CD4-positive, CD25-positive, alpha-beta regulatory T cell (primary cell): Measurements from ENCODE around the gene TRPC4. TPM values are rescaled to one million over a fixed set of nuclear protein-coding genes. Genes with fewer than 3 reads are reported as not detected.
"Not testable (repeated sequence)": the region's sequence is repeated elsewhere in the genome, so short reads cannot be mapped to it uniquely, and the experiment has no call there.

Experiments
- ATAC-seq, 2 donors: fragments of 150-1000 bp; cut with Tn5 transposase; one replicate each; pipeline ENCODE4 v1.10.0; 2021; ENCODE audit warnings: low read depth in 2 of 2, moderate number of reproducible peaks in 2 of 2, moderate library complexity in 1 of 2
- DNase-seq, 3 donors: peaks; one replicate each; pipeline versions ENCODE4 v3.0.0 to v3.0.0-alpha.2; 2012 to 2022; ENCODE audit warnings: mixed read lengths in 1 of 3
- H3K27ac ChIP-seq: one replicate; pipeline ENCODE4 v1.7.0; 2013; ENCODE audit warnings: mild to moderate bottlenecking, low read length; ENCODE audit not compliant: insufficient read depth, poor library complexity, severe bottlenecking
- H3K27me3 ChIP-seq: one replicate; pipeline ENCODE4 v1.7.0; 2013; ENCODE audit warnings: low read length; ENCODE audit not compliant: control insufficient read depth, insufficient read depth
- H3K36me3 ChIP-seq: one replicate; pipeline ENCODE4 v1.7.0; 2013; ENCODE audit warnings: mild to moderate bottlenecking, low read length, moderate library complexity; ENCODE audit not compliant: control insufficient read depth, insufficient read depth
- H3K4me1 ChIP-seq: 2 replicates; pipeline ENCODE4 v1.7.0; 2013; ENCODE audit warnings: mild to moderate bottlenecking, low read length; ENCODE audit not compliant: insufficient read depth, control insufficient read depth, poor library complexity, severe bottlenecking
- H3K4me3 ChIP-seq: one replicate; pipeline ENCODE4 v1.7.0; 2013; ENCODE audit warnings: low read depth, mild to moderate bottlenecking, low read length, moderate library complexity
- H3K9me3 ChIP-seq, 2 experiments: 1 replicate in 1 of 2; 2 replicates in 1 of 2; pipeline ENCODE4 v1.7.0; 2013; ENCODE audit warnings: low read length in 2 of 2, mild to moderate bottlenecking in 1 of 2, moderate library complexity in 1 of 2; ENCODE audit not compliant: control insufficient read depth in 2 of 2
- H3K27ac Mint-ChIP-seq, 3 donors: one replicate each; pipeline ENCODE4 v1.8.0; 2020 to 2022; ENCODE audit warnings: mild to moderate bottlenecking in 3 of 3, mixed read lengths in 3 of 3, moderate library complexity in 2 of 3
- H3K27me3 Mint-ChIP-seq: one replicate; pipeline ENCODE4 v1.8.0; 2022; ENCODE audit warnings: mild to moderate bottlenecking, mixed read lengths
- H3K36me3 Mint-ChIP-seq: one replicate; pipeline ENCODE4 v1.8.0; 2020; ENCODE audit warnings: mixed read lengths
- H3K4me1 Mint-ChIP-seq, 4 donors: one replicate each; pipeline ENCODE4 v1.8.0; 2020 to 2022; ENCODE audit warnings: mixed read lengths in 4 of 4, mild to moderate bottlenecking in 1 of 4
- H3K4me3 Mint-ChIP-seq, 4 donors: one replicate each; pipeline ENCODE4 v1.8.0; 2020 to 2022; ENCODE audit warnings: mild to moderate bottlenecking in 4 of 4, mixed read lengths in 4 of 4, moderate library complexity in 3 of 4
- H3K9me3 Mint-ChIP-seq, 7 donors: one replicate each; pipeline ENCODE4 v1.8.0; 2020 to 2022; ENCODE audit warnings: mixed read lengths in 7 of 7, mild to moderate bottlenecking in 3 of 7, moderate library complexity in 2 of 7
- polyA plus RNA-seq, 4 donors: library from polyadenylated mRNA; unstranded; fragments of 300-500 nt; fragmentation: Illumina TruSeq; gene quantifications; one replicate each; pipeline ENCODE4 v1.2.3, GENCODE V29; 2021
- total RNA-seq: library from RNA; stranded (reverse); gene quantifications from one replicate; pipeline ENCODE4 v1.2.3, GENCODE V29; 2022

TRPC4 gene
- total and polyA plus RNA-seq, 5 donors from 2014 or later, result not detected

- Mint-ChIP-seq H3K27ac (no peak overlapping the region), H3K4me1 (no peaks in the 10 kb centered on the region), H3K36me3 (no peaks in the 10 kb centered on the region), H3K27me3 (no peaks in the 10 kb centered on the region), H3K4me3 (no peak overlapping the region), H3K9me3 (peaks cover 4 to 37% (median 20%) of the 10 kb centered on the region in 7 donors)
- DNase-seq (no peak), ATAC-seq (no peak)
- no peak overlapping the region for H3K4me3 ChIP-seq
- no peaks in the 10 kb centered on the region for H3K4me1 ChIP-seq
- no peaks in the 10 kb centered on the region for H3K36me3 ChIP-seq
- H3K9me3 ChIP-seq, result peaks cover 2 to 6% of the 10 kb centered on the region in 2 experiments
- H3K27ac ChIP-seq, result no peak overlapping the region
- no peaks in the 10 kb centered on the region for H3K27me3 ChIP-seq
Observed at GRCh38 chr13:37816276-37816675, 53.3 kb downstream of the TRPC4 start.

DNA sequence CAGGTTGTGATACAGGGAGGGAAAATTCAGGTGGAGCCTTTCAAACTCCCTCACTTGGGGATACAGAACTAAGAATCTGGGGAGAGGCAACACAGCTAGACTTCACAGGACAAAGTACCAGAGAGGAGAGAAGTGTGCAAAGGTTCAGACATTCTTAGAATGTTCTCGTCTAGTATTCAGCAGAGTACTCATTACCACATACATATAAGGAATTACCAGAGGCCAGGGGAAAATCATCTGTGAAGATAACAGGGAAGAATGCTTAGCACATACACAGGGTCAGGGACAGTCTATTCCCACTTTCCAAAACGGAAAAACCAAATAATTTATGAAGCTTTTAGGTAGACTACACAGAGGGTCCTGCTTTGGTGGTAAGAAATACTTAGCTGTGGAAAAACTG, 58.1 kb downstream of the TRPC4 start:
- H3K27ac Mint-ChIP-seq, result no peak overlapping the region
- no peaks in the 10 kb centered on the region for H3K36me3 ChIP-seq

GRCh38 chr13:37806666-37807065, 62.9 kb downstream of the TRPC4 start:
- H3K9me3 Mint-ChIP-seq, result peaks cover 0 to 6% (median 2%) of the 10 kb centered on the region in 7 donors

More for the DNA sequence above, 58.1 kb downstream of the TRPC4 start:
- Mint-ChIP-seq H3K9me3 (peaks cover 1 to 19% (median 9%) of the 10 kb centered on the region in 7 donors), H3K4me3 (no peak overlapping the region), H3K27me3 (no peaks in the 10 kb centered on the region), H3K36me3 (no peaks in the 10 kb centered on the region), H3K4me1 (no peaks in the 10 kb centered on the region)
- no peak for DNase-seq
- ATAC-seq, result no peak
- no peak overlapping the region for H3K4me3 ChIP-seq
- no peak overlapping the region for H3K27ac ChIP-seq
- no peaks in the 10 kb centered on the region for H3K4me1 ChIP-seq
- H3K27me3 ChIP-seq, result no peaks in the 10 kb centered on the region
- H3K9me3 ChIP-seq, result peaks cover 2 to 7% of the 10 kb centered on the region in 2 experiments

GRCh38 chr13:37797631-37798030, 71.9 kb downstream of the TRPC4 start:
- no peaks in the 10 kb centered on the region for H3K36me3 Mint-ChIP-seq
- no peak overlapping the region for H3K27ac ChIP-seq
- H3K27ac Mint-ChIP-seq, result no peak overlapping the region

More at GRCh38 chr13:37806666-37807065, 62.9 kb downstream of the TRPC4 start:
- Mint-ChIP-seq H3K4me3 (no peak overlapping the region), H3K27me3 (no peaks in the 10 kb centered on the region), H3K4me1 (no peaks in the 10 kb centered on the region), H3K27ac (no peak overlapping the region), H3K36me3 (no peaks in the 10 kb centered on the region)
- Histone ChIP-seq H3K27me3 (no peaks in the 10 kb centered on the region), H3K36me3 (no peaks in the 10 kb centered on the region), H3K9me3 (peaks cover 0 to 5% of the 10 kb centered on the region in 2 experiments), H3K4me3 (no peak overlapping the region), H3K4me1 (no peaks in the 10 kb centered on the region), H3K27ac (no peak overlapping the region)
- ATAC-seq, result no peak
- DNase-seq, result no peak

GRCh38 chr13:37796795-37797194, 72.8 kb downstream of the TRPC4 start:
- H3K9me3 ChIP-seq, H3K4me1 Mint-ChIP-seq, H3K27me3 Mint-ChIP-seq, ATAC-seq, H3K4me1 ChIP-seq, H3K9me3 Mint-ChIP-seq, H3K27me3 ChIP-seq, DNase-seq, H3K4me3 ChIP-seq, H3K4me3 Mint-ChIP-seq, H3K27ac Mint-ChIP-seq, H3K27ac ChIP-seq, H3K36me3 Mint-ChIP-seq, H3K36me3 ChIP-seq: not testable (repeated sequence)

More at GRCh38 chr13:37797631-37798030, 71.9 kb downstream of the TRPC4 start:
- H3K4me3 ChIP-seq, result no peak overlapping the region
- no peak overlapping the region for H3K4me3 Mint-ChIP-seq
- H3K9me3 ChIP-seq, result no peaks in the 10 kb centered on the region
- no peaks in the 10 kb centered on the region for H3K4me1 Mint-ChIP-seq
- H3K27me3 ChIP-seq, result no peaks in the 10 kb centered on the region
- no peak for ATAC-seq
- no peaks in the 10 kb centered on the region for H3K27me3 Mint-ChIP-seq
- no peak for DNase-seq
- no peaks in the 10 kb centered on the region for H3K4me1 ChIP-seq
- no peaks in the 10 kb centered on the region for H3K36me3 ChIP-seq
- peaks cover 0 to 3% (median 2%) of the 10 kb centered on the region in 7 donors for H3K9me3 Mint-ChIP-seq

GRCh38 chr13:37795326-37795725, 74.2 kb downstream of the TRPC4 start:
- H3K9me3 Mint-ChIP-seq, result peaks cover 0 to 3% (median 2%) of the 10 kb centered on the region in 7 donors
- ATAC-seq, result no peak
- Histone ChIP-seq H3K4me1 (no peaks in the 10 kb centered on the region), H3K4me3 (no peak overlapping the region), H3K36me3 (no peaks in the 10 kb centered on the region), H3K9me3 (no peaks in the 10 kb centered on the region), H3K27me3 (no peaks in the 10 kb centered on the region), H3K27ac (no peak overlapping the region)
- H3K27ac Mint-ChIP-seq, result no peak overlapping the region
- DNase-seq, result no peak
- no peaks in the 10 kb centered on the region for H3K4me1 Mint-ChIP-seq
- H3K4me3 Mint-ChIP-seq, result no peak overlapping the region
- H3K36me3 Mint-ChIP-seq, result no peaks in the 10 kb centered on the region
- H3K27me3 Mint-ChIP-seq, result no peaks in the 10 kb centered on the region

DNA sequence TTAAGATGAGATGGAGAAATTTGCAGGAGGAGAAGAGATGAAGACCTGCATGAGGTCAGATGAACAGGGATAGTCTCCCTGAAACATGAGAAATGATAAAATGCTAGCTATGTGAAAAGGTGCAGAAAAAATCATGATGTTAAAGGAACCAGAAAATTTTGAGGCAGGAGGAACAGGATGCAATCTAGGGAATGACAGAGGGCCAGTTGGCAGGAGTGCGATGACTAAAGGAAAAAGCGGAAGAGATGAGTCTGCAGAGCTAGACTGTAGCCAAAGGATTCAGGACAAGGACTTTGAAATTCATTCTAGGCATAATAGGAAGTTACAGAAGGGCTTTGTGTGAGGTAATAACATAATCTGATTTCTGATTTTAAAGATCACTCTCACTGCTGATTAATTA, 77.9 kb downstream of the TRPC4 start:
- Histone ChIP-seq H3K27ac (no peak overlapping the region), H3K4me1 (no peaks in the 10 kb centered on the region), H3K36me3 (no peaks in the 10 kb centered on the region), H3K9me3 (no peaks in the 10 kb centered on the region), H3K4me3 (no peak overlapping the region), H3K27me3 (no peaks in the 10 kb centered on the region)
- no peak for DNase-seq
- no peak for ATAC-seq
- Mint-ChIP-seq H3K4me3 (no peak overlapping the region), H3K27ac (no peak overlapping the region), H3K4me1 (no peaks in the 10 kb centered on the region), H3K9me3 (peaks cover 0 to 6% (median 2%) of the 10 kb centered on the region in 7 donors), H3K36me3 (no peaks in the 10 kb centered on the region), H3K27me3 (no peaks in the 10 kb centered on the region)

- H3K9me3 Mint-ChIP-seq, result peaks cover 0 to 6% (median 2%) of the 10 kb centered on the region in 7 donors
- H3K27ac Mint-ChIP-seq, result peak overlapping the region in 1 of 3 donors; percentile 20
- Histone ChIP-seq H3K4me1 (no peaks in the 10 kb centered on the region), H3K27me3 (no peaks in the 10 kb centered on the region), H3K4me3 (no peak overlapping the region), H3K27ac (no peak overlapping the region), H3K36me3 (no peaks in the 10 kb centered on the region), H3K9me3 (no peaks in the 10 kb centered on the region)
- ATAC-seq (no peak), DNase-seq (no peak)
- H3K4me1 Mint-ChIP-seq, result no peaks in the 10 kb centered on the region
- H3K27me3 Mint-ChIP-seq, result no peaks in the 10 kb centered on the region
- no peaks in the 10 kb centered on the region for H3K36me3 Mint-ChIP-seq
- H3K4me3 Mint-ChIP-seq, result no peak overlapping the region
Observed at GRCh38 chr13:37788346-37788745, 81.2 kb downstream of the TRPC4 start.
